LNCaP clone FGC (cell line): Measurements from ENCODE around the gene IRAK2.
"Not testable (repeated sequence)": the region's sequence is repeated elsewhere in the genome, so short reads cannot be mapped to it uniquely, and the experiment has no call there.

ENCODE experiments used
- DNase-seq: peaks from one replicate; pipeline ENCODE4 v3.0.0-alpha.2; 2011; ENCODE audit warnings: low read depth
- H3K4me3 ChIP-seq: 2 replicates; pipeline ENCODE4 v1.5.1; 2011; ENCODE audit warnings: mild to moderate bottlenecking, low read depth, low read length, control low read depth
- CTCF ChIP-seq: IDR thresholded peaks from 2 replicates; pipeline ENCODE4 v1.5.1; 2012; ENCODE audit warnings: mild to moderate bottlenecking; ENCODE audit not compliant: control insufficient read depth, insufficient read depth; ENCODE audit errors: extremely low read depth

IRAK2 gene

DNA sequence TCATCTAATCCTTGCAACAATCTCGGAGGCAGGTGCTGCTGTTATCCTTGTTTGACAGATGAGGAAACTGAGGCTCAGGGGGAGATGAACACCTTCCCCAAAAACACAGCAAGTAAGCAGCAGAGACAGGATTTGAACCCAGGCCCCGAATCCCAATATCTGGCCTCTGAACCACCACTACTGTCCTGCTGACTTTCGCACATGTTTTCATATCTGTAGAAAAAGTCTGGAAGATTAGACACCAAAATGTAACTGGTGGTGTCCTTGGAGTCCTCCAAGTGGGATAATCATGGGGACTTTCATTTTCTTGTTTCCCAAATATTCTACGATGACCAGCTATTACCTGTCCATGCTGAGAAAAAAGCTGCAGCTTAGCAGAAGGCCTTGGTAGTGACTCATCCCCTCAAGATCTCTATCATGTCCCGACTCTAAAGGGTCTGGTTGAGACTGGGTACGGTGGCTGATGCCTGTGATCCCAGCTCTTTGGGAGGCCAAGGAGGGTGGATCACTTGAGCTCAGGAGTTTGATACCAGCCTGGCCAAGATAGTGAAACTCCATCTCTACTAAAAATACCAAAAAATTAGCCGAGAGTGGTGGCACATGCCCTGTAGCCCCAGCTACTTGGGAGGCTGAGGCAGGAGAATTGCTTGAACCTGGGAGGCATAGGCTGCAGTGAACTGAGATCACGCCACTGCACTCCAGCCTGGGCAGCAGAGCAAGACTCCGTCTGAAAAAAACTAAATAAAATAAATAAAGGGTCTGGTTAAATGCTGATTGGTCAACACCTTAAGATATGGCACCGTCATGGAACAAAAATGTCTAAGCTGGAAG is 8.6 kb downstream of the IRAK2 start:
- DNase-seq, result no peak
- TF ChIP-seq CTCF, result no peak
- no peak overlapping the region for H3K4me3 ChIP-seq

DNA sequence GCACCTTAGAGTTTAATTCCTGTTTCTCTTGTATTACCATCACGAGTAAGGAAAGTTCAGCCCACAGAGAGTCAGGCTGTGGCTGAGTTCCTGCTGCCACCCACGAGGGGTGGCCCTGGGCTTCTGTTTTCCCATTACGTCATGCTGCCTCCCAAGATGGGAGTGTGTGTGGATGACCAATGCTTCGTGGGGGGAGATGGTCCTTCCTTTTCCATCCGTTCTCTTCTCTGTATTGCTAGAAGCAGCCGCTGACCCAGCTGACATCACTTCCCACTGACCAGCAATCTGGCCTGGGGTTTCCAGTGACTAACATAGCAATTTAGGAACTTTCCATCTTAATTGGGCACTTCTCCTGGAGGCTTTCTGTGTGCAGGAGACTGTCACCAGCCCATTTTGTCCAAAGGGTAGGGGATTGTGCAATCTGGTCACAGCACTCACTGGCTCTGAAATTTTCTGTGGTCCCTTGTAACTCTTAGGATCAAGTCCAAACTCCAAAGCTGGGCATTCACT is 9.3 kb downstream of the IRAK2 start:
- no peak for TF ChIP-seq CTCF
- H3K4me3 ChIP-seq, result no peak overlapping the region
- DNase-seq, result no peak

GRCh38 chr3:10175334-10175733 is 10.6 kb downstream of the IRAK2 start:
- not testable (repeated sequence) for DNase-seq, H3K4me3 ChIP-seq

DNA sequence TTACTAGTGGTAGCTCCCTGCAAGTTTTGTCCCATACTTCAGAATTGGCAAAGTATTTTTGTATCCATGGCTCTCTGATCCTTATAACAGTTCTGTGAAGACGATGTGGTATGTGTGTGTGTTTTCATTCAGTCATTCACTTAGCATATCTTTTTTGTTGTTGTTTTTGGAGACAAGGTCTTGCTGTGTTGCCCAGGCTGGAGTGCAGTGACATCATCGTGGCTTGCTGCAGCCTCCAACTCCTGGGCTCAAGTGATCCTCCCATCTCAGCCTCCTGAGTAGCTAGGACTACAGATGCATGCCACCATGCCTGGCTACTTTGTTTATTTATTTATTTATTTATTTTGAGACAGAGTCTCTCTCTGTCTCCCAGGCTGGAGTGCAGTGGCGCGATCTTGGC is 11.4 kb downstream of the IRAK2 start:
- not testable (repeated sequence) for DNase-seq

DNA sequence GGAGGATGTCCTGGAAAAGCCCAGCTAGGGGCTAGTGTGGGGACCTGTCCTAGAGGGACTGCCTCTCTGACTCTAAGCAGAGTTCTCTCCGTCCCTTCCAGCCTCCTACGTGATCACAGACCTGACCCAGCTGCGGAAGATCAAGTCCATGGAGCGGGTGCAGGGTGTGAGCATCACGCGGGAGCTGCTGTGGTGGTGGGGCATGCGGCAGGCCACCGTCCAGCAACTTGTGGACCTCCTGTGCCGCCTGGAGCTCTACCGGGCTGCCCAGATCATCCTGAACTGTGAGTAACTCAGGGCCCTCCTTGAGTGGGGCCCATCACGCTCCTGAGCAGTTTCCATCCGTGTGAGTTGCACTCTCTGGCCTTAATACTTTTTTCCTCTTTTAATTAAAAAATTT is 13.0 kb downstream of the IRAK2 start:
- TF ChIP-seq CTCF, result no peak
- no peak overlapping the region for H3K4me3 ChIP-seq
- no peak for DNase-seq

More for the DNA sequence above, 11.4 kb downstream of the IRAK2 start:
- H3K4me3 ChIP-seq, result not testable (repeated sequence)

- TF ChIP-seq CTCF, result no peak
- no peak overlapping the region for H3K4me3 ChIP-seq
- DNase-seq, result no peak
Observed at GRCh38 chr3:10178892-10179291, 14.2 kb downstream of the IRAK2 start.

GRCh38 chr3:10180289-10180688 is 15.6 kb downstream of the IRAK2 start:
- DNase-seq, result no peak
- no peak overlapping the region for H3K4me3 ChIP-seq
- TF ChIP-seq CTCF, result no peak

DNA sequence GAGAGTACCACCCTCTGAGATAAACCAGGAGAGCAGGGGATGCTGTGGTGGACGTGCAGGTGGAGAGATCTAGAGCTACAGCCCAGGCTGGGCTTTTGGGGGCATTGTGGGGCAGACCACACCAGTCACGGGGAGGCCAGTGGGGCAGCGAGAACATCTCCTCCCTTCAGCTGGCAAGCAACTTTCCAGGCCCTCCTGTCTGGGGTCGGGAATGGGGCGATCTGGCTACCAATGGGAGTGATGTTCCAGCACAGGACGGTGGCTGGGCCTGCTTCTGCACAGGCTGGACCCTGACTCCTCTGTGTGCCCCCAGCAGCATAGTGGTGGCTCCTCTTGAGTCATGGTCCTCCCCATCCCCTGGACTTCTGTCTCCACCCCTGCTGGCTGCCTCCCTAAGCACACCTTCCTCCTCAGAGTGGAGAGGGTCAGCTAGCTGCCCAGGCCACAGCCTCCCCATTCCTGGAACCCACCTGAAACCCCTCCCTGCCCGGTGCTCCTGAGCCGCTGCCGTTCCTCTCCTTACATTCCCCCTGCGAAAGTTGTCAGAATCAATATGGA is 16.1 kb downstream of the IRAK2 start:
- H3K4me3 ChIP-seq, result no peak overlapping the region

More for the DNA sequence above, 16.1 kb downstream of the IRAK2 start:
- no peak for DNase-seq
- TF ChIP-seq CTCF, result no peak
